Parietal lobe (tissue), 2 donors: ENCODE measurements around the gene OR2T29. TPM values are rescaled to one million over a fixed set of nuclear protein-coding genes. Genes with fewer than 3 reads are reported as not detected.

Experiments
- small RNA-seq: library from RNA; depleted of rRNA; stranded (forward); fragments of <200 nt; gene quantifications from one replicate; pipeline ENCODE3, GENCODE V24; 2014; ENCODE audit warnings: low replicate concordance
- total RNA-seq: library from RNA; depleted of rRNA; stranded (reverse); fragments of >200 nt; gene quantifications from one replicate; pipeline ENCODE4 v1.2.3, GENCODE V29; 2014

Gene OR2T29
- not detected for total RNA-seq

GRCh38 chr1:248562672-248563071 is at the start of gene OR2T29:
Gene OR2T29, minus strand, starts transcription at chr1:248562772. Its CDS starts 3,281 bp downstream, at chr1:248559491.

GRCh38 chr1:248597589-248597988 is 35.0 kb upstream of the OR2T29 start, which contains the start of gene OR2T10:
Gene OR2T10, minus strand, starts transcription at chr1:248597700. Its CDS starts 3,932 bp downstream, at chr1:248593768.

GRCh38 chr1:248574657-248575056 is 12.1 kb upstream of the OR2T29 start, which contains the start of gene OR2T34:
Gene OR2T34, minus strand, starts transcription at chr1:248574757. Its CDS starts 0 bp downstream, at chr1:248574757.

GRCh38 chr1:248507773-248508172 is 54.8 kb downstream of the OR2T29 start, which contains the start of gene OR2G6:
Gene OR2G6, plus strand, starts transcription at chr1:248508073. Its CDS starts 13,574 bp downstream, at chr1:248521647.

Small RNA genes lying within 50 kb of the gene (small RNA-seq; reads per million reads assigned to genes)
- gene RF00019: not detected

Other genes with a start within 250 kb of the OR2T29 start
- gene OR2M7, start 238.2 kb downstream of the OR2T29 start, total RNA-seq: not detected
- not detected for gene OR14C36, start 214.0 kb downstream of the OR2T29 start, total RNA-seq
- not detected for gene OR2T4, start 201.1 kb downstream of the OR2T29 start, total RNA-seq
- not detected for gene OR2T6, start 187.0 kb downstream of the OR2T29 start, total RNA-seq
- gene OR2T1, start 159.7 kb downstream of the OR2T29 start, total RNA-seq: not detected
- not detected for gene OR2T2, start 117.1 kb downstream of the OR2T29 start, total RNA-seq
- gene OR2T3, start 89.4 kb downstream of the OR2T29 start, total RNA-seq: not detected
- not detected for gene OR2T5, start 74.2 kb downstream of the OR2T29 start, total RNA-seq
- not detected for gene OR2G6, start 54.7 kb downstream of the OR2T29 start, total RNA-seq
- not detected for gene OR2T34, start 12.0 kb upstream of the OR2T29 start, total RNA-seq
- gene OR2T10, start 34.9 kb upstream of the OR2T29 start, total RNA-seq: not detected
- not detected for gene OR2T11, start 72.3 kb upstream of the OR2T29 start, total RNA-seq
- gene OR2T35, start 82.5 kb upstream of the OR2T29 start, total RNA-seq: not detected
- not detected for gene OR2T27, start 92.8 kb upstream of the OR2T29 start, total RNA-seq
- not detected for gene OR14I1, start 140.0 kb upstream of the OR2T29 start, total RNA-seq
- gene LYPD8, start 193.0 kb upstream of the OR2T29 start, total RNA-seq: not detected